Pancreas (tissue), 10 donors: Measurements from ENCODE around the gene LCE1F. TPM values are rescaled to one million over a fixed set of nuclear protein-coding genes. Genes with fewer than 3 reads are reported as not detected.

Source experiments
- ATAC-seq, 4 donors: fragments of 200-7000 bp; cut with Tn5 transposase; one replicate each; pipeline versions ENCODE4 v1.8.0 to v1.9.1; 2020; ENCODE audit warnings: mild to moderate bottlenecking in 4 of 4, moderate library complexity in 4 of 4
- DNase-seq, 6 donors: peaks; one replicate each; pipeline ENCODE4 v3.0.0-alpha.2; 2020
- FAIRE-seq: peaks from 2 replicates; lab custom pipeline; 2012; peaks lifted over from hg19 to GRCh38; lab: Jason Lieb, UNC
- H3K27ac ChIP-seq, 4 donors: fragments of 200-600 bp; sonication (generic); 1 replicate in 3 of 4; 2 replicates in 1 of 4; pipeline versions ENCODE4 v1.5.0 to v1.8.0; 2020
- H3K27me3 ChIP-seq, 4 donors: fragments of 200-600 bp; one replicate each; pipeline ENCODE4 v1.8.0; 2021
- H3K36me3 ChIP-seq, 3 donors: fragments of 200-600 bp; sonication (generic) in 1 of 3; one replicate each; pipeline versions ENCODE4 v1.5.0 to v1.8.0; 2020 to 2021
- H3K4me1 ChIP-seq, 3 donors: fragments of 200-600 bp; one replicate each; pipeline ENCODE4 v1.8.0; 2021
- H3K4me3 ChIP-seq, 4 donors: fragments of 200-600 bp; sonication (generic) in 2 of 4; one replicate each; pipeline versions ENCODE4 v1.5.0 to v1.8.0; 2020 to 2021
- H3K9me3 ChIP-seq, 4 donors: fragments of 200-600 bp; one replicate each; pipeline ENCODE4 v1.8.0; 2021
- WGBS, 2 donors: extraction: QIAGEN DNeasy Blood & Tissue Kit; methylation state at CpG; one replicate each; pipeline ENCODE4 v1.1.7; 2013; 5-methylcytosine and 5-hydroxymethylcytosine counted together
- intact Hi-C, 3 donors: fragments of 100-400 bp; cut with DNase I; formaldehyde crosslinking; loops; one replicate each; pipeline versions ENCODE4 v1.11.1 to v1.14.2; 2022
- polyA plus RNA-seq, 2 donors: library from polyadenylated mRNA; stranded (reverse); fragments of 200-250 nt; gene quantifications; one replicate each; pipeline ENCODE4 v1.2.3, GENCODE V29; 2013
- total RNA-seq, 6 donors: library from RNA; stranded (reverse); fragmentation: NEBNext Ultra II Directional in 4 of 6; extraction: Animal tissue kit (Norgen Biotek cat#: 25700) in 4 of 6; gene quantifications; one replicate each; pipeline versions ENCODE4 v1.2.1 to v1.2.4, GENCODE V29; 2021 to 2023
- TF ChIP-seq, protein P1 (sequence below), 4 donors: fragments of 200-600 bp; sonication (generic) in 3 of 4; IDR thresholded peaks; one replicate each; pipeline versions ENCODE4 v1.5.0 to v1.8.0; 2021; ENCODE audit warnings: antibody characterized with exemption in 4 of 4
- donor health status: healthy with polysubstance abuse.
- donor health status: DM: no; HTN: no; CAD: no; lungs with moderate emphysema.
- donor health status: DM: no; HTN: no; CAD: no.
- donor health status: control.
- donor health status: control.
- donor health status: Bipolar disorder and iron deficiency.
- donor health status: DM: yes; HTN: yes; CAD: no.
- donor health status: DM: no; HTN: no; CAD: no.
- donor health status: DM: no; HTN: no; CAD: no.
- donor health status: DM: yes; HTN: yes; CAD: no.

The LCE1F gene
- total and polyA plus RNA-seq, 8 donors = not detected

DNA sequence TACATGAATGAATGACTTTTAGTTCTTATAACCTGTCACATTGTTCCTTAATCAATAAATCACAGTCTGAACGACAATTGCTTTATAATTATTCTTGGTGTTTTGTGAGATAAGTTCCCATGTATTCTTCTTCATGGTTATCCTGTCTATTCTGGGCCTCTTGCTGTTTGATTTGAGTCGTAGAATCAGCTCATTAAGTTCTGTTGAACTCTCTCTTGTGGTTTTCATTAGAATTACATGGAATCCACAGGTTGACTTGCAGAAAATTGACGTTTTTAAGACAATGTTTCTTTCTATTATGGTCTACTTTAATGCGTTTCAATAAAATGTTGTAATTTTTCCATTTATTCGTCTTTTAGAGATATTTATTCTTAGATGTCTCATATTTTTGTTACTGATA is 48.4 kb downstream of the LCE1F start:
- no peaks in the 10 kb centered on the region for H3K4me1 ChIP-seq
- intact Hi-C loops = no loop called here
- FAIRE-seq (no peak), DNase-seq (no peak), ATAC-seq (no peak)
- no peaks in the 10 kb centered on the region for H3K36me3 ChIP-seq
- no peak overlapping the region for H3K4me3 ChIP-seq
- H3K9me3 ChIP-seq = no peaks in the 10 kb centered on the region
- no peak overlapping the region for H3K27ac ChIP-seq
- H3K27me3 ChIP-seq = peaks cover 0 to 5% (median 0%) of the 10 kb centered on the region in 4 donors
- 27 to 40% methylated on average over 5 of the region's 5 CpGs for WGBS, 2 donors
- TF ChIP-seq, protein P1, sequence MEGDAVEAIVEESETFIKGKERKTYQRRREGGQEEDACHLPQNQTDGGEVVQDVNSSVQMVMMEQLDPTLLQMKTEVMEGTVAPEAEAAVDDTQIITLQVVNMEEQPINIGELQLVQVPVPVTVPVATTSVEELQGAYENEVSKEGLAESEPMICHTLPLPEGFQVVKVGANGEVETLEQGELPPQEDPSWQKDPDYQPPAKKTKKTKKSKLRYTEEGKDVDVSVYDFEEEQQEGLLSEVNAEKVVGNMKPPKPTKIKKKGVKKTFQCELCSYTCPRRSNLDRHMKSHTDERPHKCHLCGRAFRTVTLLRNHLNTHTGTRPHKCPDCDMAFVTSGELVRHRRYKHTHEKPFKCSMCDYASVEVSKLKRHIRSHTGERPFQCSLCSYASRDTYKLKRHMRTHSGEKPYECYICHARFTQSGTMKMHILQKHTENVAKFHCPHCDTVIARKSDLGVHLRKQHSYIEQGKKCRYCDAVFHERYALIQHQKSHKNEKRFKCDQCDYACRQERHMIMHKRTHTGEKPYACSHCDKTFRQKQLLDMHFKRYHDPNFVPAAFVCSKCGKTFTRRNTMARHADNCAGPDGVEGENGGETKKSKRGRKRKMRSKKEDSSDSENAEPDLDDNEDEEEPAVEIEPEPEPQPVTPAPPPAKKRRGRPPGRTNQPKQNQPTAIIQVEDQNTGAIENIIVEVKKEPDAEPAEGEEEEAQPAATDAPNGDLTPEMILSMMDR (IDR thresholded peaks at IDR 0.05) = no peak

DNA sequence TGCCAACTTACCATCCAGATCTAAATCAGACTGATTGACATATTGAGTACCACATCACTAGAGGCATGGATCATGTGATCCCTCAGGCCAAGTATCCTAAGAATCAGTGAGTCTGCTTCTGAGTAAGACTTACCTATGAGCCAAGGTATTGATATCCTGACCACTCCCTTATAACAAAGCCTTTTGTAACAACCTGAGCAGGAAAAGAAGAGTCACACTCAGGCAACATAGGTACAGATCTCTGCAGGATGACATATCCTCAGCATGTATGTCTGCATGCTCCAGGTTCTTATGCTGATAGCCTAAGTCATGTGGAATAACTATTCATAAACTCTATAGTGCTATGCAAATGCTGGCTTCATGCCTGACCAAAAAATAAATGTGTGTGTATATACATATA is 50.0 kb downstream of the LCE1F start:
- TF ChIP-seq, protein P1 (IDR thresholded peaks at IDR 0.05) = no peak
- FAIRE-seq = no peak

More for the DNA sequence above, 50.0 kb downstream of the LCE1F start:
- Histone ChIP-seq H3K36me3 (no peaks in the 10 kb centered on the region), H3K9me3 (no peaks in the 10 kb centered on the region), H3K4me1 (no peaks in the 10 kb centered on the region), H3K4me3 (no peak overlapping the region), H3K27ac (no peak overlapping the region), H3K27me3 (peaks cover 0 to 5% (median 0%) of the 10 kb centered on the region in 4 donors)
- ATAC-seq (no peak), DNase-seq (no peak)
- intact Hi-C loops = no loop called here

Other genes with a start within 250 kb of the LCE1F start
- not detected for gene LCE3E, start 208.4 kb upstream of the LCE1F start, total RNA-seq
- not detected for gene LCE3E, start 208.4 kb upstream of the LCE1F start, polyA plus RNA-seq
- gene LCE3D, start 194.6 kb upstream of the LCE1F start, total RNA-seq = not detected
- gene LCE3D, start 194.6 kb upstream of the LCE1F start, polyA plus RNA-seq = not detected
- not detected for gene LCE3C, start 174.9 kb upstream of the LCE1F start, total RNA-seq
- not detected for gene LCE3C, start 174.9 kb upstream of the LCE1F start, polyA plus RNA-seq
- not detected for gene LCE3B, start 161.3 kb upstream of the LCE1F start, total RNA-seq
- gene LCE3B, start 161.3 kb upstream of the LCE1F start, polyA plus RNA-seq = not detected
- not detected for gene LCE3A, start 152.0 kb upstream of the LCE1F start, total RNA-seq
- gene LCE3A, start 152.0 kb upstream of the LCE1F start, polyA plus RNA-seq = not detected
- gene LCE2D, start 111.8 kb upstream of the LCE1F start, total RNA-seq = not detected
- gene LCE2D, start 111.8 kb upstream of the LCE1F start, polyA plus RNA-seq = not detected
- gene LCE2C, start 99.9 kb upstream of the LCE1F start, total RNA-seq = not detected
- gene LCE2C, start 99.9 kb upstream of the LCE1F start, polyA plus RNA-seq = not detected
- gene LCE2B, start 89.0 kb upstream of the LCE1F start, total RNA-seq = not detected
- gene LCE2B, start 89.0 kb upstream of the LCE1F start, polyA plus RNA-seq = not detected
- not detected for gene LCE2A, start 76.8 kb upstream of the LCE1F start, total RNA-seq
- not detected for gene LCE2A, start 76.8 kb upstream of the LCE1F start, polyA plus RNA-seq
- not detected for gene LCE4A, start 67.0 kb upstream of the LCE1F start, total RNA-seq
- not detected for gene LCE4A, start 67.0 kb upstream of the LCE1F start, polyA plus RNA-seq
- not detected for gene KPRP, start 17.1 kb upstream of the LCE1F start, total RNA-seq
- not detected for gene KPRP, start 17.1 kb upstream of the LCE1F start, polyA plus RNA-seq
- gene LCE1E, start 11.1 kb downstream of the LCE1F start, total RNA-seq = not detected
- not detected for gene LCE1E, start 11.1 kb downstream of the LCE1F start, polyA plus RNA-seq
- gene LCE1D, start 21.6 kb downstream of the LCE1F start, total RNA-seq = not detected
- gene LCE1D, start 21.6 kb downstream of the LCE1F start, polyA plus RNA-seq = not detected
- not detected for gene LCE1C, start 31.5 kb downstream of the LCE1F start, total RNA-seq
- not detected for gene LCE1C, start 31.5 kb downstream of the LCE1F start, polyA plus RNA-seq
- gene LCE1B, start 36.8 kb downstream of the LCE1F start, total RNA-seq = not detected
- gene LCE1B, start 36.8 kb downstream of the LCE1F start, polyA plus RNA-seq = not detected
- gene LCE1A, start 52.3 kb downstream of the LCE1F start, total RNA-seq = not detected
- not detected for gene LCE1A, start 52.3 kb downstream of the LCE1F start, polyA plus RNA-seq
- not detected for gene LCE6A, start 67.7 kb downstream of the LCE1F start, total RNA-seq
- gene LCE6A, start 67.7 kb downstream of the LCE1F start, polyA plus RNA-seq = not detected
- gene LCE7A, start 84.9 kb downstream of the LCE1F start, total RNA-seq = not detected
- not detected for gene LCE7A, start 84.9 kb downstream of the LCE1F start, polyA plus RNA-seq
- not detected for gene SMCP, start 103.2 kb downstream of the LCE1F start, total RNA-seq
- gene SMCP, start 103.2 kb downstream of the LCE1F start, polyA plus RNA-seq = not detected
- gene IVL, start 133.4 kb downstream of the LCE1F start, total RNA-seq = not detected
- gene IVL, start 133.4 kb downstream of the LCE1F start, polyA plus RNA-seq = under 1 TPM in 1 of 2 donors, not detected in 1; 0.02 TPM
- not detected for gene SPRR5, start 172.1 kb downstream of the LCE1F start, total RNA-seq
- gene SPRR5, start 172.1 kb downstream of the LCE1F start, polyA plus RNA-seq = not detected
- gene SPRR4, start 195.5 kb downstream of the LCE1F start, total RNA-seq = not detected
- not detected for gene SPRR4, start 195.5 kb downstream of the LCE1F start, polyA plus RNA-seq
- not detected for gene SPRR1A, start 208.9 kb downstream of the LCE1F start, total RNA-seq
- gene SPRR1A, start 208.9 kb downstream of the LCE1F start, polyA plus RNA-seq = not detected
- not detected for gene SPRR3, start 226.6 kb downstream of the LCE1F start, total RNA-seq
- 1 to 10 TPM; 2.8 to 3.2 TPM for gene SPRR3, start 226.6 kb downstream of the LCE1F start, polyA plus RNA-seq